Activated T-helper 1 cell treated with anti-CD3 and anti-CD28 coated beads, Interleukin-12 subunit alpha, Interleukin-12 subunit beta, Interleukin-2, Interleukin-4 antibody, amounts not matched to agents 30 ng/mL and 10 ng/mL and 1 ng/mL, durations not matched to agents 14 hours and 24 hours and 36 hours (primary cell): ENCODE measurements around the gene AGTPBP1. TPM values are rescaled to one million over a fixed set of nuclear protein-coding genes. Genes with fewer than 3 reads are reported as not detected.

Source experiments
- total RNA-seq: library from RNA; stranded (reverse); gene quantifications from 2 replicates; pipeline ENCODE4 v1.2.3, GENCODE V29; 2022

Gene AGTPBP1
- total RNA-seq, 1 donor from 2014 or later, result 23.5 TPM

Other genes with a start within 250 kb of the AGTPBP1 start
- gene NAA35, start 199.2 kb upstream of the AGTPBP1 start, total RNA-seq, result 28.6 and 32.9 TPM in 2 replicates